ENCODE data around the gene WSB2. TPM values are rescaled to one million over a fixed set of nuclear protein-coding genes. Genes with fewer than 3 reads are reported as not detected.

The WSB2 gene
- total and polyA plus RNA-seq, 2 donors from 2014 or later, result 48.8 to 72.5 TPM

DNA sequence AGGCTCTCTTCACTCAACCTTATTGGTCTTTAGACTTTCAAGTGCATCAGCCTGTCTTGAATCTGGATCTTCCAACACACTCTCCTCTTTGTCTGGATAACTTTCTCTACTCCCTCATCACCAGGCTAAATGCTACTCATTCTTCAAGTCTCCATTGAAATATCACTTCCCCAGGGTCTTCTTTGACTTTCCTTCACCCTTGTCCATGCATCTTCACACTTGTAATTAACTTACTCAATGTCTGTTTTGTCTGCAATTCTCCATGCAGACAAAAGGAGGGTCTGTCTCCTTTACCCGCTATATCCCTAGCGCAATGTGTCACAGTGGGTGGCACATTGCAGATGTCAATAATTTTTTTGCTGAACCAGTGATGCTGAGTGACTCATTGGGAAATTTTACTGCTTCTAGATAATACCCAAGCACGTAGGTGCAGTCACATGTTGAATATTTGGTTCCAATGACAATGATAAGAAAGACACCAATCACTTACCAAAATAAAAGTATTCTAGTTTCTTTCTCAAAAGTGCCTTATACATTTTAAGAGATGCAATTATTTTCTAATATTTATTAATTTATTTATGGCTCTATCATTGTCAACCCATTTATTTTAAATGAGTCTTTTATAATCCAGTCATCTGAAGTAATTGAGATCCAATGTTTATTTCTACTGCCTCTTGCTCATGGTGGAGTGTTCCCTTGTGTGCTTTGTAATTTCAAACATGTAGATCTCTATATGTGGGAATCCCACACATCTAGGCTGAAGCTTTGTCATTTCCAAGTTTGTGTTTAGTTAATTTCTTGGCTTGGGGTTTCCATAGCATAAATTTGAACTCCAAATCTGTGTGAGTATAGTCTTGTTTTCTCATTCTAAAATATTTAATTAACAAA, 66.2 kb downstream of the WSB2 start:
- FAIRE-seq (no peak), DNase-seq (no peak)
- TF ChIP-seq, protein P1, sequence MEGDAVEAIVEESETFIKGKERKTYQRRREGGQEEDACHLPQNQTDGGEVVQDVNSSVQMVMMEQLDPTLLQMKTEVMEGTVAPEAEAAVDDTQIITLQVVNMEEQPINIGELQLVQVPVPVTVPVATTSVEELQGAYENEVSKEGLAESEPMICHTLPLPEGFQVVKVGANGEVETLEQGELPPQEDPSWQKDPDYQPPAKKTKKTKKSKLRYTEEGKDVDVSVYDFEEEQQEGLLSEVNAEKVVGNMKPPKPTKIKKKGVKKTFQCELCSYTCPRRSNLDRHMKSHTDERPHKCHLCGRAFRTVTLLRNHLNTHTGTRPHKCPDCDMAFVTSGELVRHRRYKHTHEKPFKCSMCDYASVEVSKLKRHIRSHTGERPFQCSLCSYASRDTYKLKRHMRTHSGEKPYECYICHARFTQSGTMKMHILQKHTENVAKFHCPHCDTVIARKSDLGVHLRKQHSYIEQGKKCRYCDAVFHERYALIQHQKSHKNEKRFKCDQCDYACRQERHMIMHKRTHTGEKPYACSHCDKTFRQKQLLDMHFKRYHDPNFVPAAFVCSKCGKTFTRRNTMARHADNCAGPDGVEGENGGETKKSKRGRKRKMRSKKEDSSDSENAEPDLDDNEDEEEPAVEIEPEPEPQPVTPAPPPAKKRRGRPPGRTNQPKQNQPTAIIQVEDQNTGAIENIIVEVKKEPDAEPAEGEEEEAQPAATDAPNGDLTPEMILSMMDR (IDR thresholded peaks at IDR 0.05; ENCODE audit: borderline replicate concordance, extremely low read depth, insufficient read depth), result no peak
- Histone ChIP-seq H3K27ac (ENCODE audit: low read depth in 2 of 2, low read length in 2 of 2) (no peak overlapping the region), H3K4me1 (ENCODE audit: control insufficient read depth in 2 of 3, insufficient read depth in 2 of 3, low read depth in 1 of 3, low read length in 3 of 3) (no peaks in the 10 kb centered on the region), H3K4me3 (ENCODE audit: low read length in 3 of 3) (no peak overlapping the region), H3K36me3 (ENCODE audit: control insufficient read depth in 2 of 3, insufficient read depth in 3 of 3, low read length in 3 of 3) (no peaks in the 10 kb centered on the region), H3K27me3 (ENCODE audit: control insufficient read depth, insufficient read depth, low read length) (no peaks in the 10 kb centered on the region), H3K9ac (ENCODE audit: low read length in 3 of 3) (no peak overlapping the region), H3K9me3 (ENCODE audit: control insufficient read depth in 2 of 3, insufficient read depth in 1 of 3, low read length in 3 of 3) (no peaks in the 10 kb centered on the region)
- intact Hi-C loops (cut with DNase I), result no loop called here

DNA sequence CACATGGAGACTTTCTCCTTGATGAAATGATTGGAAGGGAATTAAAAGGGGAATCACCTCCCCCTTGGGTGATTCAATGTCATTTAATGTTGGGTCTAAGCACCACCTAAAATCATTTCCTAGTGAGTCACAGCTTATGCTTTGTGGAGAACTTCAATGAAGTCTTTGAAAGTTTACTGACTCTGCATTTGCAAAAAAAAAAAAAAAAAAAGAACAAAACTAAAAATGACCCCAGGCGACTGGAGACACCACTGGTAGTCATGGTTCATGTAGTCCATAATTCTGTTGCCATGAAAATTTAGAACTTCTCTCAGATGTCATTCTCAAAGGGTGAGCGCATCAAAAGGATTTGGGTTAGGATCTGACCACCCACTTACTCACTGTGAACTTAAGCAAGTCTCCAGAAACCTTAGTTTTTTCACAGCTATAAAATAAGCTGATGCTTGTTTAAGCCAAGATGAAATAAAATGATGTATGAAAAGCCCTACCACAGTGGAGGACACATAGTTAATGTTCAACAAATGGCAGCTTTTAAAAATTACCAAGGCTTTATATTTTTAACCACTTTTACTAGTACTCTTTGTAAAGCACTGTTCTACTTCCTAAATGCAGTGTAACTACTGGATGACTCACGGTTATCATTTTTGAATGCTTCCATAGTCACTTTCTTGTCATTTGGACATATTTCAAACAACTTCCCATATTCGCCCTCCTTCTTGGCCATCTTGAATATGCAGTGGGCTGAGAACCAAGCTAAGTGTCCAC, 74.1 kb downstream of the WSB2 start:
- Histone ChIP-seq H3K4me1 (ENCODE audit: control insufficient read depth in 2 of 3, insufficient read depth in 2 of 3, low read depth in 1 of 3, low read length in 3 of 3) (no peaks in the 10 kb centered on the region), H3K27ac (ENCODE audit: low read depth in 2 of 2, low read length in 2 of 2) (no peak overlapping the region), H3K27me3 (ENCODE audit: control insufficient read depth, insufficient read depth, low read length) (no peaks in the 10 kb centered on the region), H3K36me3 (ENCODE audit: control insufficient read depth in 2 of 3, insufficient read depth in 3 of 3, low read length in 3 of 3) (no peaks in the 10 kb centered on the region), H3K9me3 (ENCODE audit: control insufficient read depth in 2 of 3, insufficient read depth in 1 of 3, low read length in 3 of 3) (no peaks in the 10 kb centered on the region), H3K9ac (ENCODE audit: low read length in 3 of 3) (no peak overlapping the region), H3K4me3 (ENCODE audit: low read length in 3 of 3) (no peak overlapping the region)
- DNase-seq, result no peak
- TF ChIP-seq, protein P1 (IDR thresholded peaks at IDR 0.05; ENCODE audit: borderline replicate concordance, extremely low read depth, insufficient read depth), result no peak
- intact Hi-C loops (cut with DNase I), result no loop called here
- no peak for FAIRE-seq

DNA sequence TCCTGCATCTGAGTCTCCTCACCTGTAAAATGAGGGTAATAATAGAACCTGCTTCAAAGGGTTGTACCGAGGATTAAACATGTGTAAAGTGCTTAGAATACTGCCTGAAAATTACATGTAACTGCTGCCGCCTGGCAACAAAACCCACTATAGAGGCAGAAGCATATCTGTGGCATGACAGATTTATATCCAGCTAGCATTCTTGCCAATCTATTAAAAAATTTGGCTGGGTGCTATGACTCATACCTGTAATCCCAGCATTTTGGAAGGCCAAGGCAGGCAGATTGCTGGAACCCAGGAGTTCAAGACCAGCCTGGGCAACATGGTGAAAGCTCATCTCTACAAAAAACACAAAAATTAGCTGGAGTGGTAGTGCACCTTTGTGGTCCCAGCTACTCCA, 75.8 kb downstream of the WSB2 start:
- TF ChIP-seq, protein P1 (IDR thresholded peaks at IDR 0.05; ENCODE audit: borderline replicate concordance, extremely low read depth, insufficient read depth), result no peak
- Histone ChIP-seq H3K36me3 (ENCODE audit: control insufficient read depth in 2 of 3, insufficient read depth in 3 of 3, low read length in 3 of 3) (no peaks in the 10 kb centered on the region), H3K4me3 (ENCODE audit: low read length in 3 of 3) (no peak overlapping the region), H3K9me3 (ENCODE audit: control insufficient read depth in 2 of 3, insufficient read depth in 1 of 3, low read length in 3 of 3) (no peaks in the 10 kb centered on the region), H3K9ac (ENCODE audit: low read length in 3 of 3) (no peak overlapping the region), H3K27me3 (ENCODE audit: control insufficient read depth, insufficient read depth, low read length) (no peaks in the 10 kb centered on the region), H3K4me1 (ENCODE audit: control insufficient read depth in 2 of 3, insufficient read depth in 2 of 3, low read depth in 1 of 3, low read length in 3 of 3) (no peaks in the 10 kb centered on the region), H3K27ac (ENCODE audit: low read depth in 2 of 2, low read length in 2 of 2) (no peak overlapping the region)
- DNase-seq (no peak), FAIRE-seq (no peak)
- intact Hi-C loops (cut with DNase I), result no loop called here

Other genes with a start within 250 kb of the WSB2 start
- 2.9 TPM for gene KSR2, start 92.2 kb downstream of the WSB2 start, total RNA-seq
- 0.34 TPM for gene KSR2, start 92.2 kb downstream of the WSB2 start, polyA plus RNA-seq (ENCODE audit: insufficient read depth, low read depth, low replicate concordance)
- 13.0 TPM for gene RFC5, start 44.5 kb downstream of the WSB2 start, total RNA-seq
- gene RFC5, start 44.5 kb downstream of the WSB2 start, polyA plus RNA-seq (ENCODE audit: insufficient read depth, low read depth, low replicate concordance), result 7.0 TPM
- 26.1 TPM for gene VSIG10, start 42.8 kb upstream of the WSB2 start, total RNA-seq
- 15.8 TPM for gene VSIG10, start 42.8 kb upstream of the WSB2 start, polyA plus RNA-seq (ENCODE audit: insufficient read depth, low read depth, low replicate concordance)
- 321 TPM for gene PEBP1, start 74.9 kb upstream of the WSB2 start, total RNA-seq
- 1,168 TPM for gene PEBP1, start 74.9 kb upstream of the WSB2 start, polyA plus RNA-seq (ENCODE audit: insufficient read depth, low read depth, low replicate concordance)

Data from kidney (tissue), 14 donors.